GM13977 (cell line): Measurements from ENCODE around the gene EDDM13.

Experiments
- DNase-seq: peaks from one replicate; pipeline ENCODE4 v3.0.0; 2012; ENCODE audit warnings: low spot score
- CTCF ChIP-seq: IDR thresholded peaks from 2 replicates; pipeline ENCODE4 v1.5.1; 2012; ENCODE audit warnings: mild to moderate bottlenecking, control low read depth; ENCODE audit not compliant: insufficient read depth; ENCODE audit errors: extremely low read depth, missing control alignments
- in situ Hi-C: fragments of 300-500 bp; cut with MboI; formaldehyde crosslinking; loops from one replicate; pipeline ENCODE4 v1.12.0; 2022; ENCODE audit warnings: low sequenced_read_pairs, low pct_unique_long_range_greater_than_20kb, mixed read lengths, inconsistent platforms; ENCODE audit not compliant: unreplicated experiment

EDDM13 gene

GRCh38 chr19:56295531-56296455 is 23.2 kb downstream of the EDDM13 start:
- no peak for DNase-seq
- in situ Hi-C loops = no loop called here
- no peak for TF ChIP-seq CTCF

GRCh38 chr19:56297010-56297409 is 24.5 kb downstream of the EDDM13 start:
- in situ Hi-C loops = no loop called here
- TF ChIP-seq CTCF = no peak
- DNase-seq = no peak

- DNase-seq = no peak
- in situ Hi-C loops = loop anchor here (25.0 kb wide), 1 partner anchor 612 kb away; the partner anchor contains the start of gene EPN1
- no peak for TF ChIP-seq CTCF
These were observed 27.1 kb downstream of the EDDM13 start for GRCh38 chr19:56299688-56300087.

- DNase-seq = no peak
- no peak for TF ChIP-seq CTCF
- in situ Hi-C loops = loop anchor here (25.0 kb wide), 1 partner anchor 614 kb away; the partner anchor contains the start of gene EPN1
These were observed 28.6 kb downstream of the EDDM13 start for GRCh38 chr19:56301155-56301554.

GRCh38 chr19:56301886-56302620 is 29.5 kb downstream of the EDDM13 start:
- in situ Hi-C loops = loop anchor here (25.0 kb wide), 1 partner anchor 615 kb away; the partner anchor contains the start of gene EPN1
- no peak for TF ChIP-seq CTCF
- no peak for DNase-seq

GRCh38 chr19:56304243-56304642 is 31.7 kb downstream of the EDDM13 start:
- no peak for TF ChIP-seq CTCF
- no peak for DNase-seq
- in situ Hi-C loops = loop anchor here (25.0 kb wide), 1 partner anchor 617 kb away; the partner anchor contains the start of gene EPN1
